GM19324 (cell line): Measurements from ENCODE around the gene GPRIN1.
A peak's percentile ranks its signal among the peaks of the same experiment; 100 is the strongest.

Source experiments
- ATAC-seq: cut with Tn5 transposase; IDR thresholded peaks from one replicate; pipeline ENCODE4 v1.9.1; 2021; ENCODE audit warnings: mild to moderate bottlenecking, moderate library complexity; ENCODE audit not compliant: unreplicated experiment, low FRiP score

Gene GPRIN1

GRCh38 chr5:176609724-176610434 lies at the start of gene GPRIN1:
GPRIN1 (minus strand) TSS chr5:176610156; CDS start chr5:176599834, 10,322 bp downstream.
- peak; percentile 85 for ATAC-seq

DNA sequence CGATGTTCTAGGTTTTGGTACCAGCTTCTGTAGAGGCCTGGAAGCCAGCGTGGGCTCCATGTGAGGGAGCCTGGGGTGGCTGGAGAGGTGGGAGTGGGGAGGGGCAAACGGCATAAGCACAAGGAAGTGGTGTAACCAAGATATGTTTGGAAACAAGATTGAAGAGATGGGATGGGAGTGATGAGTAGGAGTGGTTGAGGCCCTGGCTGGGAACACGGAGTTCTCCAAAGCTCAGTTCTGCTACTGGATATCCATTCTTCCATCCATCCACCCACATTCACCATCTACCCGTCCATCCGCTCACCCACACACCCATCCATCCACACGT lies 49.5 kb upstream of the GPRIN1 start:
- no peak for ATAC-seq

DNA sequence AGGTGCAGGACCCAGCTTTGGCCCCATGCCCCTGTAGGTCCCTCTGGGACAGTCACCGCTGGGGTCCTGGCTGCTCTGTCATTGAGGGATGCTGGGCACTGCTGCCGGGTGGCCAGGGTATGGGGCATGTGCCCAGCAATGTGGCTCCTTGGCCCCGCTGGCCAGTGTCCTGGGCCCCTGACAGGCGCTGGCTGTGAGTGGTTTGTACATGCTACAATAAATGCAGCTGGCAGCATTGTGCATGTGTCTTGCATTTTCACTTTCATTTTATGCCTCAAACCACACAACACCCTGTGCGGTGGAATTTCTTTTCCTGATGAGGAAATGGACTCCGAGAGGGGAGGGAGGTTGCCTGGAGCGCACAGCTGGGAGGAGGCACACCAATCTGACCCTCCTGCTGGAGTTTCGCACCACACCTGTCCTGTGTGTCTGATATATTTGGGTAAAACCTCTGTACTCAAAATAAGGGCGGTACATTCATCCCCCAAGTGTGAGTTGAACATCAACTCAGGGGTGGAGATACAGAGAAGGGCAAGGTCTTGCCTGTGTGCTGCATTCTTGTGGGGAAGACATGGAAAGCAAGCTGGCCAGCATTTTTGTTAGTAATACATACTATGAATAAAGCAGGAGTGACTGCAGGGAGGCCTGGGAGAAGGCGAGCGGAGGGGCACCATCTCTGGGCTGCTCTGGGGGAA lies 49.0 kb upstream of the GPRIN1 start:
- no peak for ATAC-seq

DNA sequence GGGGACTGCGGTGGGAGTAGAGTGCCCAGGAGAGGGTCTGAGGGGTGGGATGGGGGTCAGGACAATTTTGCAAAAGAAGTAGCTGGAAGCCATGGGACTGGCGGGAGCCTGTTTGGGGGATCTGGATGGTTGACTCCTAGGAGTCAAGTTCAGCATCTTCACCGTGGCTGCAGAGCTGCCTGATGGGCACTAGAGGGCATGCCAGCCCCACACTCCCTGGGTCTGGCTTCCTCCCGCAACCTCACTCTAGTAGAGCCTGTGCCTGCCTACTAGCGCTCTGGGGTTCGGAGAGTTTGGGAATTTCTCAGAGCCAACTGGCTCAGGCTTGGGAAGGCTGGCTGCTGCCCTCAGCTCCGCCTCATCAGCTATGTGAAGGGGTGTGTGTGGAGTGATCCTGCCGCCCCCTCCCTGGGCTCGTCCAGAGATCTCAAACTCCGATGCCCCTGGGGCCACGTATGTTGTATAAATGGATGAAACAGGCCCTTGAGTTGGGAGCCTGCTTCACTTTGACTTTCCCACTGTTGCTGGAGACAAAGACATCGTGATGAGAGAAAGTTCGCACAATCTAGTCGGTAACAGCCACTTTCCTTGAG lies 48.1 kb upstream of the GPRIN1 start:
- ATAC-seq = peak; percentile 43

DNA sequence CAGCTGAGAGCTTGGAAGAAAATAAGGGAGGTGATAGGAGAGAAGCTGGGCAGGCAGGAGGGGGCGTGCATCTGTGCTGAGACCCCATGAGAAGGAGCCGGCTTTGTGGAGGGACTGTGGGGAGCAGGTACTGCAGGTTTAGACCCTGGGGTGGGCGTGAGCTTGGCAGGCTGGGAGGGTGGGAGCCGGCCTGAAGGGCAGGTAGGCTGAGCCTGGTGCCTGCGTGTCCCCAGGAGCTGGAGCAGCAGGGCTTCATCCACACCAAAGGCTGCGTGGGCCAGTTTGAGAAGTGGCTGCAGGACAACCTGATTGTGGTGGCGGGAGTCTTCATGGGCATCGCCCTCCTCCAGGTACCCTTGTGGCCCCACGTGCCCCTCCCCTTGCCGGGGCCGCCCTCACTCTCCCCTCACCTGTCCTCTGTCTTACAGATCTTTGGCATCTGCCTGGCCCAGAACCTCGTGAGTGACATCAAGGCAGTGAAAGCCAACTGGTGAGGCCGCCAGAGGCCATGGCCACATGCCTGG lies 46.6 kb upstream of the GPRIN1 start:
- ATAC-seq = no peak

DNA sequence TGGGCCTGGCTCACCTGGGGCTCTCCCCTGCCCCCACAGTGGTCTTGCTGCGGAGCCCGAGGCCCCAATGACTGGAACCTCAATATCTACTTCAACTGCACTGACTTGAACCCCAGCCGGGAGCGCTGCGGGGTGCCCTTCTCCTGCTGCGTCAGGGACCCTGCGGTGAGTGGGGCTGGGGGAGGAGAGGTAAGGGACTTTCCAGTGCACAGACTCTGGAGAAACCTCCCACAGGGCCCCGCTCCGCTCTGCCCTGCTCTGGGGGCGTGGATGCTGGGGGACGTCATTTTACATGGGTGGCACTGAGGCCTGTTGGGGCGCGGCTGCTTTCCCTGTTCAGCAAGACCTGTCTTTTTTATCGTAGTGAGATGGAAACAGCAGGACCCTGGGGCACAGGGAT lies 44.9 kb upstream of the GPRIN1 start:
- ATAC-seq = no peak

DNA sequence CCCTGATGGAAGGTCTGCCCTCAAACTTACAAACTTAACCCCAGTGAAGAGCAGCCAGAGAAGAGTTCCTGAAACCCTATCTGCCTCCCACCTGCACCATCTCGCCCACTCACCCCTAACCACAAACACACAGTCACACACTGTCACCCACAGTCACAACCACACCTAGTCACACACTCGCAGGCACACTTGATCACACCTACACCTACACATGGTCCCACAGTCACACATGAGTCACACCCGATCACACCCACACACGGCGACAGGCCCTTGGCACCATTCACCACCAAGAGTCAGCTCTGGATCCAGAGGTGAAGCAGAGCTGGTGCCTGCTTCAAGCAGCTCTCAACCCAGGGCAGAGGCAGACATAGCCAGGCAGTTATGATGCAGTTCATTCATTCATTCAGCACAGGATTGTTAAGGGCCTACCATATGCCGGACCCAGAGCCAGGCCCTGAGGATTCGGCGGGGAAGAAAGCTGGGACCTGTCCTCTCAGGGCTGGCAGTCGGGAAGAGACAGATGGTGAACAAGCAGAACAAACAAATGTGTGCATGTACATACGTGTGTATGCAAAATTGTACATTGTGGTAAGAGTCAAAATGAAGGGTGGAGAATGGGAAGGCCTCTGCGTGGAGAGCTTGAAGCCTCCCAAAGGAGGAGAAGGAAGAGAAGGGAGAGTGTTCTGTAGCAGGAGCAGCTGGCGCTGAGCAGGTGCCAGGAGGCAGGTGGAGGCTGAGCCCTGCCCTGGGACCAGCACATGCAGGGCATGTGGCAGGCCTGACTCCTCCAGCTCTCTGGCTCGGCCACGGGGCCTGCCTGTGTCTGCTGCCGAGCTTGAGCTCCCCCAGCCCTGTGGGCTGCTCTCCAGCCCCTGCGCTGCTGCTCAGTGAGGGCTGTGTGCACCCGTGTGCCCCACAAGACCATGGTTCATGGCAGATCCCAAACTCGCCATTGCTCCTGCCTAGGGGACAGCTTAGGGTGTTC lies 43.7 kb upstream of the GPRIN1 start:
- no peak for ATAC-seq

GRCh38 chr5:176652136-176652535 lies 42.2 kb upstream of the GPRIN1 start:
- no peak for ATAC-seq

GRCh38 chr5:176651472-176651980 lies 41.6 kb upstream of the GPRIN1 start:
- no peak for ATAC-seq

GRCh38 chr5:176650354-176650884 lies 40.5 kb upstream of the GPRIN1 start:
- no peak for ATAC-seq

GRCh38 chr5:176648474-176649194 lies 38.7 kb upstream of the GPRIN1 start:
- ATAC-seq = no peak

DNA sequence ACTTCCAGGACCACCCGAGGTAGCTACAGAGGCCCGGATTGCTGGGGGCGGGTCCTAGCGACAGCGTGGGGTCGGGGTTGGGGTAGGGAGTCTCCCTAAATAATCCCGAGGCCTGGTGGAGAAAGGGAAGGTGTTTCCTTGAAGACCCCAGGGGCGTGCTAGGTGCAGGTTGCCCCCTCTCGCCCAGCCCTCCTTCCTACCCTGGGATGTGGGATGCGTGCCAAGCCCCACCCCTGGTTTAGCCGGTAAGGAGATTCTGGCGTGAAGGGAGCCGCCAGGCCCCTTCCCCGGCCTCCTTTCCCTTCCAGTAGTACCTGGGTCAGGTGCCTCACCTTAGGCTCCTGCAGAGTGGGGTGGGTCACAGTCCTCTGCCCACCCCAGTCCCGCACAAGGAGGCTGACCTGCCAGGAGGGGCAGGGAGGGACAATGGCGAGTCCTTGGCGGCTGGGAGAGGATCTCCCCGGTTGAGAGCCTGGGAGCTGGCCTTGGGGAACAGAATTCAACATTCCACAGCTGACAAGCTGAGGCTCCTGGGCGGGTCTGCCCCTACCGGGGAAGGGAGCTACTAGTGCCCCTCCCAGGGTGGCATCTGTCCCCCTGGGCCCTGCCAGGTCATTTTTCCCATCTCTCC lies 38.0 kb upstream of the GPRIN1 start:
- ATAC-seq = no peak

GRCh38 chr5:176647030-176647842 lies 37.3 kb upstream of the GPRIN1 start, which contains the start of gene TSPAN17:
TSPAN17 (plus strand) TSS chr5:176647484; CDS start chr5:176647616, 132 bp downstream.
- peak; percentile 94 for ATAC-seq

GRCh38 chr5:176646707-176647029 lies 36.7 kb upstream of the GPRIN1 start:
- ATAC-seq = peak; percentile 3

DNA sequence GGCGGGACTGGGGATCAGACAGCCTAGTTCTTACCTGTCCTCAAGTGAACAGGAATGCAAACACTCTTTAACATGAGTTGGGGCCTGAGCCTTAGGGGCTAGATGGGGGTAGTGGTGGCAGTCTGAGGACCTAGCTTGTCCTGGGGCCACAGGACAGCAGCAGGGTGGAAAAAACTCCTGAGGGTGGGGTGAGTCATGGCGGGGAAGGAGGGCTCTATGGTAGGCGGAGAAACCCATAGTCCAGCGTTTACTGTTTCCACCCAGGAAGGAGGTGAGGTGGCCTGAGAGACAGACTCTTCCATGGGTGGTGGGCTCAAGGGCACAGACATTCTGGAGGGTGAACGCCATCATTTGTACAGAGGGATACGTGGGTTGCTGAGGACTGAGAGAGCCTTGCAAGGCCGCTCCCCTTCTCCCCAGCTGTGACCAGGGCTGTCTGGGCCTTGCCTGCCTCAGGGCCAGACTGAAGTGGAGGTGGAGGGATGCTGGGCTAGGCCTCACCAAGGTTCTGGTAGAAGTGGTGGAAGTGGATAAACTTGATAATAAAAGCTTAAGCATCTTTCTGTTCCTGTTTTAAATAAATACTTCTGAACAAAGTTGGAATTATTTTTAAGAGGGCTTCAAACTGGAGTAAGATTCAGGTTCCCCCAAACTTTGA lies 36.2 kb upstream of the GPRIN1 start:
- no peak for ATAC-seq

GRCh38 chr5:176644878-176645670 lies 35.1 kb upstream of the GPRIN1 start:
- ATAC-seq = no peak

- ATAC-seq = no peak
Observed at GRCh38 chr5:176644294-176644693, 34.3 kb upstream of the GPRIN1 start.
